Lung (tissue), 12 donors: ENCODE measurements around the gene KDM4C. TPM values are rescaled to one million over a fixed set of nuclear protein-coding genes. Genes with fewer than 3 reads are reported as not detected.
"Not testable (repeated sequence)": the region's sequence is repeated elsewhere in the genome, so short reads cannot be mapped to it uniquely, and the experiment has no call there.

Experiments used
- ATAC-seq: fragments of 200-7000 bp; cut with Tn5 transposase; one replicate; pipeline ENCODE4 v1.9.1; 2020; ENCODE audit warnings: moderate number of reproducible peaks; ENCODE audit not compliant: insufficient read depth, low FRiP score
- DNase-seq, 3 donors: peaks; one replicate each; pipeline ENCODE4 v3.0.0-alpha.2; 2013 to 2017
- H3K27ac ChIP-seq, 2 donors: one replicate each; pipeline ENCODE4 v1.5.1; 2013; ENCODE audit warnings: mild to moderate bottlenecking in 2 of 2, moderate library complexity in 2 of 2, control low read depth in 1 of 2, inconsistent platforms in 1 of 2, low read depth in 1 of 2, low read length in 1 of 2
- H3K27me3 ChIP-seq, 3 donors: one replicate each; pipeline ENCODE4 v1.5.1; 2013; ENCODE audit warnings: low read length in 2 of 3; ENCODE audit not compliant: control insufficient read depth in 3 of 3, insufficient read depth in 3 of 3
- H3K36me3 ChIP-seq, 4 donors: one replicate each; pipeline ENCODE4 v1.5.1; 2013; ENCODE audit warnings: low read length in 4 of 4, mild to moderate bottlenecking in 1 of 4, moderate library complexity in 1 of 4; ENCODE audit not compliant: control insufficient read depth in 4 of 4, insufficient read depth in 4 of 4
- H3K4me1 ChIP-seq, 5 donors: one replicate each; pipeline ENCODE4 v1.5.1; 2013; ENCODE audit warnings: low read length in 5 of 5, mild to moderate bottlenecking in 2 of 5, moderate library complexity in 1 of 5; ENCODE audit not compliant: control insufficient read depth in 5 of 5, insufficient read depth in 5 of 5
- H3K4me3 ChIP-seq: one replicate; pipeline ENCODE4 v1.5.1; 2013; ENCODE audit warnings: mild to moderate bottlenecking, control low read depth, moderate library complexity
- H3K9ac ChIP-seq, 2 donors: one replicate each; pipeline ENCODE4 v1.5.1; 2013; ENCODE audit warnings: low read length in 2 of 2, control low read depth in 1 of 2; ENCODE audit not compliant: insufficient read depth in 1 of 2
- H3K9me3 ChIP-seq, 4 donors: one replicate each; pipeline ENCODE4 v1.5.1; 2013; ENCODE audit warnings: low read length in 3 of 4, mild to moderate bottlenecking in 1 of 4, moderate library complexity in 1 of 4; ENCODE audit not compliant: control insufficient read depth in 4 of 4, insufficient read depth in 3 of 4
- WGBS, 2 donors: extraction: QIAGEN DNeasy Blood & Tissue Kit; methylation state at CpG; one replicate each; pipeline ENCODE4 v1.1.7; 2013; 5-methylcytosine and 5-hydroxymethylcytosine counted together
- polyA plus RNA-seq, 2 donors: library from polyadenylated mRNA; stranded (reverse); fragments of 200-250 nt; gene quantifications; one replicate each; pipeline ENCODE4 v1.2.1, GENCODE V29; 2013
- total RNA-seq, 2 donors: library from RNA; depleted of rRNA in 1 of 2; stranded (reverse); fragments of >200 nt in 1 of 2; gene quantifications; one replicate each; pipeline ENCODE4 v1.2.1, GENCODE V29; 2014 to 2021
- TF ChIP-seq, protein P1 (sequence below): IDR thresholded peaks from 2 replicates; pipeline ENCODE4 v1.5.1; 2012; ENCODE audit warnings: mild to moderate bottlenecking; ENCODE audit errors: control extremely low read depth, extremely low read depth
- donor health status: control.
- donor health status: control.
- donor health status: Bipolar disorder and iron deficiency.
- donor health status: healthy.
- donor health status: DM: yes; HTN: yes; CAD: no.

Gene KDM4C
- total and polyA plus RNA-seq, 4 donors = 7.1 to 78.5 (median 25.0) TPM

GRCh38 chr9:6946583-6947166, 188.9 kb downstream of the KDM4C start:
- H3K4me3 ChIP-seq = no peak overlapping the region
- H3K4me1 ChIP-seq = peaks cover 0 to 21% (median 6%) of the 10 kb centered on the region in 5 donors
- H3K27me3 ChIP-seq = no peaks in the 10 kb centered on the region
- no peak for ATAC-seq
- no peak overlapping the region for H3K27ac ChIP-seq
- WGBS, 2 donors = 86 to 88% methylated on average over 3 of the region's 3 CpGs
- H3K36me3 ChIP-seq = peaks cover 0 to 2% (median 0%) of the 10 kb centered on the region in 4 donors
- H3K9ac ChIP-seq = no peak overlapping the region
- H3K9me3 ChIP-seq = no peaks in the 10 kb centered on the region
- TF ChIP-seq, protein P1, sequence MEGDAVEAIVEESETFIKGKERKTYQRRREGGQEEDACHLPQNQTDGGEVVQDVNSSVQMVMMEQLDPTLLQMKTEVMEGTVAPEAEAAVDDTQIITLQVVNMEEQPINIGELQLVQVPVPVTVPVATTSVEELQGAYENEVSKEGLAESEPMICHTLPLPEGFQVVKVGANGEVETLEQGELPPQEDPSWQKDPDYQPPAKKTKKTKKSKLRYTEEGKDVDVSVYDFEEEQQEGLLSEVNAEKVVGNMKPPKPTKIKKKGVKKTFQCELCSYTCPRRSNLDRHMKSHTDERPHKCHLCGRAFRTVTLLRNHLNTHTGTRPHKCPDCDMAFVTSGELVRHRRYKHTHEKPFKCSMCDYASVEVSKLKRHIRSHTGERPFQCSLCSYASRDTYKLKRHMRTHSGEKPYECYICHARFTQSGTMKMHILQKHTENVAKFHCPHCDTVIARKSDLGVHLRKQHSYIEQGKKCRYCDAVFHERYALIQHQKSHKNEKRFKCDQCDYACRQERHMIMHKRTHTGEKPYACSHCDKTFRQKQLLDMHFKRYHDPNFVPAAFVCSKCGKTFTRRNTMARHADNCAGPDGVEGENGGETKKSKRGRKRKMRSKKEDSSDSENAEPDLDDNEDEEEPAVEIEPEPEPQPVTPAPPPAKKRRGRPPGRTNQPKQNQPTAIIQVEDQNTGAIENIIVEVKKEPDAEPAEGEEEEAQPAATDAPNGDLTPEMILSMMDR = no peak
- peak in 2 of 3 donors; percentile 40 to 52 for DNase-seq

DNA sequence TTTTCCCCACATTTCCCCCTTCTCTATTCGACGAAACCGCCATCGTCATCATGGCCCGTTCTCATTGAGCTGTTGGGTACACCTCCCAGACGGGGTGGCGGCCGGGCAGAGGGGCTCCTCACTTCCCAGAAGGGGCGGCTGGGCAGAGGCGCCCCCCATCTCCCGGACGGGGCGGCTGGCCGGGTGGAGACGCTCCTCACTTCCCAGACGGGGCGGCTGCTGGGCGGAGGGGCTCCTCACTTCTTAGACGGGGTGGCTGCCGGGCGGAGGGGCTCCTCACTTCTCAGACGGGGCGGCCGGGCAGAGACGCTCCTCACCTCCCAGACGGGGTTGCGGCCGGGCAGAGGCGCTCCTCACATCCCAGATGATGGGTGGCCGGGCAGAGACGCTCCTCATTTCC, 191.1 kb downstream of the KDM4C start:
- not testable (repeated sequence) for ATAC-seq, H3K36me3 ChIP-seq, H3K9ac ChIP-seq, DNase-seq, H3K4me3 ChIP-seq, H3K27me3 ChIP-seq, H3K9me3 ChIP-seq, H3K27ac ChIP-seq
- 96 to 98% methylated on average over 17 to 31 of the region's 31 CpGs for WGBS, 2 donors
- peaks cover 0 to 17% (median 3%) of the 10 kb centered on the region in 5 donors for H3K4me1 ChIP-seq

GRCh38 chr9:6955251-6955921, 197.6 kb downstream of the KDM4C start:
- H3K27me3 ChIP-seq = no peaks in the 10 kb centered on the region
- no peak overlapping the region for H3K9ac ChIP-seq
- peaks cover 2 to 29% (median 15%) of the 10 kb centered on the region in 5 donors for H3K4me1 ChIP-seq
- no peak overlapping the region for H3K27ac ChIP-seq
- H3K9me3 ChIP-seq = no peaks in the 10 kb centered on the region
- DNase-seq = peak; percentile 58 to 89 (median 80)
- ATAC-seq = no peak
- 48 to 55% methylated on average over 7 of the region's 7 CpGs for WGBS, 2 donors
- H3K36me3 ChIP-seq = peaks cover 0 to 3% (median 0%) of the 10 kb centered on the region in 4 donors
- TF ChIP-seq, protein P1 = no peak
- no peak overlapping the region for H3K4me3 ChIP-seq

GRCh38 chr9:6956879-6957278, 199.1 kb downstream of the KDM4C start:
- Histone ChIP-seq H3K36me3 (peaks cover 0 to 6% (median 0%) of the 10 kb centered on the region in 4 donors), H3K27ac (no peak overlapping the region), H3K9me3 (no peaks in the 10 kb centered on the region), H3K4me3 (no peak overlapping the region), H3K27me3 (peaks cover 0 to 2% (median 0%) of the 10 kb centered on the region in 3 donors), H3K4me1 (peaks cover 2 to 29% (median 15%) of the 10 kb centered on the region in 5 donors), H3K9ac (no peak overlapping the region)
- TF ChIP-seq, protein P1 = no peak
- DNase-seq (peak; percentile 12 to 64 (median 64)), ATAC-seq (no peak)
- 94% methylated on average over 2 of the region's 2 CpGs for WGBS, 2 donors
